Right atrium auricular region (tissue), 2 donors: Measurements from ENCODE around the gene TSPAN5. TPM values are rescaled to one million over a fixed set of nuclear protein-coding genes. Genes with fewer than 3 reads are reported as not detected.

Experiments
- DNase-seq: peaks from one replicate; pipeline ENCODE4 v3.0.0-alpha.2; 2019; ENCODE audit warnings: low spot score
- H3K27ac ChIP-seq, 2 donors: fragments of 200-600 bp; sonication (generic); 1 replicate in 1 of 2; 2 replicates in 1 of 2; pipeline ENCODE4 v1.5.1; 2016 to 2019
- H3K27me3 ChIP-seq, 2 donors: fragments of 200-600 bp; sonication (generic); one replicate each; pipeline versions ENCODE4 v1.5.1 to v1.6.0; 2017 to 2019
- H3K36me3 ChIP-seq: fragments of 200-600 bp; sonication (generic); one replicate; pipeline ENCODE4 v1.5.1; 2016
- H3K4me1 ChIP-seq, 2 donors: fragments of 200-600 bp; sonication (generic); one replicate each; pipeline versions ENCODE4 v1.5.1 to v1.6.0; 2017 to 2019
- H3K4me3 ChIP-seq, 2 donors: fragments of 200-600 bp; sonication (generic); 1 replicate in 1 of 2; 2 replicates in 1 of 2; pipeline ENCODE4 v1.5.1; 2017 to 2019; ENCODE audit warnings: mild to moderate bottlenecking in 1 of 2, moderate library complexity in 1 of 2
- H3K9me3 ChIP-seq, 2 donors: fragments of 200-600 bp; sonication (generic); one replicate each; pipeline ENCODE4 v1.5.1; 2019
- total RNA-seq, 2 donors: library from RNA; depleted of rRNA; stranded (reverse); fragments of >200 nt; gene quantifications; one replicate each; pipeline ENCODE4 v1.1.0, GENCODE V29; 2016
- TF ChIP-seq, protein P1 (sequence below), 2 donors: fragments of 200-600 bp; sonication (generic); IDR thresholded peaks; one replicate each; pipeline ENCODE4 v1.5.1; 2019; ENCODE audit warnings: antibody characterized with exemption in 2 of 2

TSPAN5 gene
- total RNA-seq, 2 donors from 2014 or later = 1.8 to 5.7 TPM

GRCh38 chr4:98583265-98583664 is 75.1 kb downstream of the TSPAN5 start:
- no peak for DNase-seq
- no peaks in the 10 kb centered on the region for H3K27me3 ChIP-seq
- H3K27ac ChIP-seq = no peak overlapping the region
- no peaks in the 10 kb centered on the region for H3K36me3 ChIP-seq
- TF ChIP-seq, protein P1, sequence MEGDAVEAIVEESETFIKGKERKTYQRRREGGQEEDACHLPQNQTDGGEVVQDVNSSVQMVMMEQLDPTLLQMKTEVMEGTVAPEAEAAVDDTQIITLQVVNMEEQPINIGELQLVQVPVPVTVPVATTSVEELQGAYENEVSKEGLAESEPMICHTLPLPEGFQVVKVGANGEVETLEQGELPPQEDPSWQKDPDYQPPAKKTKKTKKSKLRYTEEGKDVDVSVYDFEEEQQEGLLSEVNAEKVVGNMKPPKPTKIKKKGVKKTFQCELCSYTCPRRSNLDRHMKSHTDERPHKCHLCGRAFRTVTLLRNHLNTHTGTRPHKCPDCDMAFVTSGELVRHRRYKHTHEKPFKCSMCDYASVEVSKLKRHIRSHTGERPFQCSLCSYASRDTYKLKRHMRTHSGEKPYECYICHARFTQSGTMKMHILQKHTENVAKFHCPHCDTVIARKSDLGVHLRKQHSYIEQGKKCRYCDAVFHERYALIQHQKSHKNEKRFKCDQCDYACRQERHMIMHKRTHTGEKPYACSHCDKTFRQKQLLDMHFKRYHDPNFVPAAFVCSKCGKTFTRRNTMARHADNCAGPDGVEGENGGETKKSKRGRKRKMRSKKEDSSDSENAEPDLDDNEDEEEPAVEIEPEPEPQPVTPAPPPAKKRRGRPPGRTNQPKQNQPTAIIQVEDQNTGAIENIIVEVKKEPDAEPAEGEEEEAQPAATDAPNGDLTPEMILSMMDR (IDR thresholded peaks at IDR 0.05) = no peak
- H3K4me3 ChIP-seq = no peak overlapping the region
- H3K9me3 ChIP-seq = no peaks in the 10 kb centered on the region
- no peaks in the 10 kb centered on the region for H3K4me1 ChIP-seq

DNA sequence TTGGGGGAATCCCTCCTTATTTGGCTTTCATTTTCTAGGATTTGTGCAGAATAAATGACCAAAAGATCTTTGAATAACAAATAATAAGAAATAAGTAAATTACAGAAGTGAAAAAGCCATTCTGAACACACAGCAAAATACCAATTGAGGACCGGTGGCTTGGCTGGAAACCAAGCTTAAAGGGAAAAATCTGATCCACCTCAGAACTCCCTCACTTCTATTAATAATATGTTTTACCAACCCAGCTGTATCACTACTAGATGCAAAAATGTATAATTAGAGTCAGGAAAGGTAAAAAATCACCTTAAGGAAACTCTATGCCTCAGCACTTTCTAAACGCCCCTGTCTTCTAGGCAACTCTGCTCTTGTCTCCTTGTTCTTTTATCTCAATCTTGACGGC is 77.3 kb downstream of the TSPAN5 start:
- Histone ChIP-seq H3K36me3 (no peaks in the 10 kb centered on the region), H3K9me3 (no peaks in the 10 kb centered on the region), H3K27ac (no peak overlapping the region), H3K4me1 (no peaks in the 10 kb centered on the region), H3K4me3 (no peak overlapping the region), H3K27me3 (no peaks in the 10 kb centered on the region)
- no peak for DNase-seq
- TF ChIP-seq, protein P1 (IDR thresholded peaks at IDR 0.05) = no peak

- H3K27ac ChIP-seq = no peak overlapping the region
These were observed 80.5 kb downstream of the TSPAN5 start for GRCh38 chr4:98577956-98578355.

GRCh38 chr4:98574816-98575215 is 83.6 kb downstream of the TSPAN5 start:
- no peak for DNase-seq

More at GRCh38 chr4:98577956-98578355, 80.5 kb downstream of the TSPAN5 start:
- no peak overlapping the region for H3K4me3 ChIP-seq
- no peaks in the 10 kb centered on the region for H3K27me3 ChIP-seq
- no peaks in the 10 kb centered on the region for H3K9me3 ChIP-seq
- no peaks in the 10 kb centered on the region for H3K4me1 ChIP-seq
- no peak for DNase-seq
- no peaks in the 10 kb centered on the region for H3K36me3 ChIP-seq
- TF ChIP-seq, protein P1 (IDR thresholded peaks at IDR 0.05) = no peak

GRCh38 chr4:98573791-98574190 is 84.6 kb downstream of the TSPAN5 start:
- DNase-seq = no peak
- TF ChIP-seq, protein P1 (IDR thresholded peaks at IDR 0.05) = no peak
- no peaks in the 10 kb centered on the region for H3K9me3 ChIP-seq
- no peaks in the 10 kb centered on the region for H3K36me3 ChIP-seq
- H3K27ac ChIP-seq = no peak overlapping the region
- H3K4me1 ChIP-seq = peaks cover 0 to 4% of the 10 kb centered on the region in 2 donors
- H3K27me3 ChIP-seq = no peaks in the 10 kb centered on the region
- H3K4me3 ChIP-seq = no peak overlapping the region

More at GRCh38 chr4:98574816-98575215, 83.6 kb downstream of the TSPAN5 start:
- Histone ChIP-seq H3K27me3 (no peaks in the 10 kb centered on the region), H3K9me3 (no peaks in the 10 kb centered on the region), H3K36me3 (no peaks in the 10 kb centered on the region), H3K4me1 (no peaks in the 10 kb centered on the region), H3K27ac (no peak overlapping the region), H3K4me3 (no peak overlapping the region)
- TF ChIP-seq, protein P1 (IDR thresholded peaks at IDR 0.05) = no peak

- Histone ChIP-seq H3K27me3 (no peaks in the 10 kb centered on the region), H3K4me1 (peaks cover 0 to 4% of the 10 kb centered on the region in 2 donors), H3K36me3 (no peaks in the 10 kb centered on the region), H3K27ac (no peak overlapping the region), H3K9me3 (no peaks in the 10 kb centered on the region), H3K4me3 (no peak overlapping the region)
- no peak for DNase-seq
- TF ChIP-seq, protein P1 (IDR thresholded peaks at IDR 0.05) = no peak
These were observed 85.7 kb downstream of the TSPAN5 start for GRCh38 chr4:98572697-98573096.
